Activated B cell treated with CpG ODN at 0.5 μM for 24 hours (primary cell): ENCODE measurements around the gene HOXC6. TPM values are rescaled to one million over a fixed set of nuclear protein-coding genes. Genes with fewer than 3 reads are reported as not detected.

ENCODE experiments used
- ATAC-seq: fragments of 200-7000 bp; cut with Tn5 transposase; one replicate; pipeline ENCODE4 v1.10.0; 2021; ENCODE audit warnings: low read depth, mild to moderate bottlenecking, moderate library complexity
- CTCF ChIA-PET: fragments of 350-600 bp; sonication (Branson Sonifier 250); formaldehyde crosslinking; loops from one replicate; lab custom pipeline; 2021; ENCODE audit warnings: antibody characterized with exemption; lab: Charles Lee
- POLR2A ChIA-PET: fragments of 350-600 bp; sonication (Branson Sonifier 250); formaldehyde crosslinking; loops from one replicate; lab custom pipeline; 2021; ENCODE audit warnings: antibody characterized with exemption; lab: Charles Lee
- DNase-seq: peaks from one replicate; pipeline ENCODE4 v3.0.0; 2022
- H3K27ac Mint-ChIP-seq: one replicate; pipeline ENCODE4 v1.8.0; 2020; ENCODE audit warnings: mixed read lengths
- H3K27me3 Mint-ChIP-seq: one replicate; pipeline ENCODE4 v1.8.0; 2021; ENCODE audit warnings: mixed read lengths
- H3K36me3 Mint-ChIP-seq: one replicate; pipeline ENCODE4 v1.8.0; 2021; ENCODE audit warnings: low read depth, mixed read lengths
- H3K4me1 Mint-ChIP-seq: one replicate; pipeline ENCODE4 v1.8.0; 2021; ENCODE audit warnings: mixed read lengths
- H3K4me3 Mint-ChIP-seq: one replicate; pipeline ENCODE4 v1.8.0; 2020; ENCODE audit warnings: mild to moderate bottlenecking, mixed read lengths
- H3K9me3 Mint-ChIP-seq: one replicate; pipeline ENCODE4 v1.8.0; 2020; ENCODE audit warnings: mixed read lengths
- intact Hi-C: fragments of 100-400 bp; cut with micrococcal nuclease; formaldehyde crosslinking; loops from one replicate; pipeline ENCODE4 v1.15.1; 2024
- total RNA-seq: library from RNA; stranded (reverse); gene quantifications from 2 replicates; pipeline ENCODE4 v1.2.3, GENCODE V29; 2022
- TF ChIP-seq, protein P1 (sequence below): fragments of 200-600 bp; IDR thresholded peaks from one replicate; pipeline ENCODE4 v1.8.0; 2022; ENCODE audit warnings: antibody characterized with exemption, mild to moderate bottlenecking

HOXC6 gene
- total RNA-seq, 1 donor from 2014 or later: not detected

DNA sequence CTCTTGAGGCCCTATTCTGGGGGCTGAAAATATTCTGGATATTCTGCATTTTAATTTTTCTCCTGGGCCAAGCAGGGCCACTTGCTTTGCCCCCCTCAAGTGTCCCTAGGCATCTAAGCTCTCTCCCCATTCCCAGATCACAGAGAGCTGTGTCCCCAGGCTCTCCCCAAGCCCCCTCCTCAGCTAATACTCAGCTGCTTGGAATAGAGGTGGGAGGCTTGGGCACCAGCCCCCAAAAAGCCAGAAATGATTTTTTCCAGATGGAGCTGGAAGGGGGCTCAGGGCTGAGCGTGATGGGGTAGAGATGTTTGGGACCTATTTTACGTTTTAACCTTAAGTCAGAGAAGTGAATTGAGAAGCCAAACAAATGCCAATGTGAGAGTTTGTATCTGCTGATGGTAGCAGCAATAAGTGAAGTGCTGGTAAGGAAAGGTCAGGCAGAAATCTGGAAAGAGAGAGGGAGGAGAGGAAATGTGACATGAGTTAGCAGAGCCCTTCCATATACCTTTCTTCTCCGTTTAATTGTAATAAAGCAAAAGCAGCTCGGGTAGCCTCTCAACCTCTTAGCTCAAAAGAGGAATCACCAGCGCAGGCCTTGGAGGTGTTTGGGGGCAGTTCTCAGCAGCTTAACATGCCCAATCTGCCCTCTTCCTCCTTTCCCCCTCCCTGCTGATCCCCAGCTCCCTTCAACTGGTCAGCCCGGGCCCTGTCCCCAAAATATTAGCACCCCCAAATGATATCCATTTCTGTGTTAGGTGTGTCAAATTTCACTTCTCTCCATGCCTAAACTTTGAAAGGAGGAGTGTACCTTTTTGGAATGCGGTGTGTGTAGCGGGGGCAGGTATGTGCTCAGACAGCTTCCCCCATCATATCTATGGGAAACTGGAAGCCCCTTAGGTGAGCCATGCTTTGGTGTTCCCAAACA is 5.0 kb upstream of the HOXC6 start:
- TF ChIP-seq, protein P1, sequence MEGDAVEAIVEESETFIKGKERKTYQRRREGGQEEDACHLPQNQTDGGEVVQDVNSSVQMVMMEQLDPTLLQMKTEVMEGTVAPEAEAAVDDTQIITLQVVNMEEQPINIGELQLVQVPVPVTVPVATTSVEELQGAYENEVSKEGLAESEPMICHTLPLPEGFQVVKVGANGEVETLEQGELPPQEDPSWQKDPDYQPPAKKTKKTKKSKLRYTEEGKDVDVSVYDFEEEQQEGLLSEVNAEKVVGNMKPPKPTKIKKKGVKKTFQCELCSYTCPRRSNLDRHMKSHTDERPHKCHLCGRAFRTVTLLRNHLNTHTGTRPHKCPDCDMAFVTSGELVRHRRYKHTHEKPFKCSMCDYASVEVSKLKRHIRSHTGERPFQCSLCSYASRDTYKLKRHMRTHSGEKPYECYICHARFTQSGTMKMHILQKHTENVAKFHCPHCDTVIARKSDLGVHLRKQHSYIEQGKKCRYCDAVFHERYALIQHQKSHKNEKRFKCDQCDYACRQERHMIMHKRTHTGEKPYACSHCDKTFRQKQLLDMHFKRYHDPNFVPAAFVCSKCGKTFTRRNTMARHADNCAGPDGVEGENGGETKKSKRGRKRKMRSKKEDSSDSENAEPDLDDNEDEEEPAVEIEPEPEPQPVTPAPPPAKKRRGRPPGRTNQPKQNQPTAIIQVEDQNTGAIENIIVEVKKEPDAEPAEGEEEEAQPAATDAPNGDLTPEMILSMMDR: no peak
- H3K9me3 Mint-ChIP-seq: no peaks in the 10 kb centered on the region
- ChIA-PET CTCF (interaction anchor here (0.6 kb wide), 1 partner anchor 178 kb away, joined by 3 read pairs; no protein-coding TSS in a partner anchor), POLR2A (interaction anchor here (0.6 to 1.2 kb wide), 2 partner anchors 14 to 32 kb away, joined by 3 to 9 read pairs; partner anchors contain the start of gene HOXC8)
- DNase-seq: no peak
- ATAC-seq: no peak
- no peak overlapping the region for H3K27ac Mint-ChIP-seq
- H3K36me3 Mint-ChIP-seq: no peaks in the 10 kb centered on the region
- H3K4me3 Mint-ChIP-seq: no peak overlapping the region
- intact Hi-C loops: no loop called here
- H3K4me1 Mint-ChIP-seq: peaks cover 18% of the 10 kb centered on the region
- H3K27me3 Mint-ChIP-seq: peaks cover 62% of the 10 kb centered on the region

DNA sequence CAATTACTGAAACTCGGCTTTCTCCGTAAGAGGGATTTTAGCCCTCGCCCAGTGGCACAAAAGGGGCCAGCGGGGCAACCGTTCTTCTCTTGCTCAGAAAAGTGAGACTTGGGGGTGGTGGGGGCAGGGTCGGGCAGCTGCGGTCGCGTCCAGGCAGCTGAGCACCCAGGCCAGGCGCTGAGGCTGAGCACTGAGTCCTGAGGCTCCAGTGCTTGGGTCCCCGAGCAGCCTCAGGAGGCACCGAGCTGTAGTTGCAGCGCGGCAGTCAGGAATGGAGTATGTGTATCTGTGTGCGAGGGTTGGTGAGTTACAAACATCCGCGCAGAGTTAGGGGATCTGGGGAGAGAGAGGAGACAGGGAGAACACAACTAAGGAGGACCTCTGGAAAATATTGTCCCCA is 4.1 kb upstream of the HOXC6 start:
- ChIA-PET CTCF (no interaction called here), POLR2A (interaction anchor here (0.6 to 1.2 kb wide), 2 partner anchors 15 to 33 kb away, joined by 3 to 9 read pairs; partner anchors contain the start of gene HOXC8)
- no peak for ATAC-seq
- Mint-ChIP-seq H3K4me3 (no peak overlapping the region), H3K27ac (no peak overlapping the region), H3K9me3 (no peaks in the 10 kb centered on the region), H3K4me1 (peaks cover 17% of the 10 kb centered on the region), H3K27me3 (peaks cover 67% of the 10 kb centered on the region), H3K36me3 (no peaks in the 10 kb centered on the region)
- intact Hi-C loops: no loop called here
- TF ChIP-seq, protein P1: no peak
- no peak for DNase-seq

DNA sequence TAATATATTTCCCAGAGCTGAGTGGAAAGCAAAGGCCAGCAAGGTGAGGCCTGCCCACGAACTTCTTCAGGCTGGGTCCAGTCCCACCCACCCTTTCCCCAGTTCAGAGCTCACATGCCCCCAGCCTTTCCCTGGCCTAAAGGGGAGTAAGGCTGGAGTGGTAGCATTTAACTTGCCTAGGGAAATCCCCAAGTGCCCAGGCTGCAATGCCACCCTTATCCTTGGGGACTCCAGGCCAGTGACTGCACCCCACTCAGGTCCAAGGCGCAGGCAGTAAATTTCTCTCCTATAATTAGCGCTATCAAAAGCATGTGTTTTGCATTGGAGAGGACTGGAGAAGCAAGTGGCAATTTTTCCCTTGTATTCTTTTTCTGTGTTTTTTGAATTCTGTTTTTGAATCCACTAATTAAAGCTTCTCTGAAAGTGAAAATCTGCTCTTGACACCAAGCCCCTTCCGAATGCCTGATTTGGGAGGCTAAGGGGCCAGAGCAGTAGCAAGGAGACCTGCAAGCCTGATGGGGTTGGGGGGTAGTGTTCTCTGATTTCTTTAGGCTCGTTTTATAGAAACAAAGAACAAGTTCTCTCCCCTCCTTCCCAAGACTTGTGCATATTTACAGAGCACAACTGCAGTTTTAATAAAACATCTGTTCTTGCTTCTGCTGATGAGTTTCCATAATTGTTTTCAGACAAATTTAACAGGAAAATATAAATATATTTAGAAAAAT is 3.5 kb upstream of the HOXC6 start:
- intact Hi-C loops: no loop called here

DNA sequence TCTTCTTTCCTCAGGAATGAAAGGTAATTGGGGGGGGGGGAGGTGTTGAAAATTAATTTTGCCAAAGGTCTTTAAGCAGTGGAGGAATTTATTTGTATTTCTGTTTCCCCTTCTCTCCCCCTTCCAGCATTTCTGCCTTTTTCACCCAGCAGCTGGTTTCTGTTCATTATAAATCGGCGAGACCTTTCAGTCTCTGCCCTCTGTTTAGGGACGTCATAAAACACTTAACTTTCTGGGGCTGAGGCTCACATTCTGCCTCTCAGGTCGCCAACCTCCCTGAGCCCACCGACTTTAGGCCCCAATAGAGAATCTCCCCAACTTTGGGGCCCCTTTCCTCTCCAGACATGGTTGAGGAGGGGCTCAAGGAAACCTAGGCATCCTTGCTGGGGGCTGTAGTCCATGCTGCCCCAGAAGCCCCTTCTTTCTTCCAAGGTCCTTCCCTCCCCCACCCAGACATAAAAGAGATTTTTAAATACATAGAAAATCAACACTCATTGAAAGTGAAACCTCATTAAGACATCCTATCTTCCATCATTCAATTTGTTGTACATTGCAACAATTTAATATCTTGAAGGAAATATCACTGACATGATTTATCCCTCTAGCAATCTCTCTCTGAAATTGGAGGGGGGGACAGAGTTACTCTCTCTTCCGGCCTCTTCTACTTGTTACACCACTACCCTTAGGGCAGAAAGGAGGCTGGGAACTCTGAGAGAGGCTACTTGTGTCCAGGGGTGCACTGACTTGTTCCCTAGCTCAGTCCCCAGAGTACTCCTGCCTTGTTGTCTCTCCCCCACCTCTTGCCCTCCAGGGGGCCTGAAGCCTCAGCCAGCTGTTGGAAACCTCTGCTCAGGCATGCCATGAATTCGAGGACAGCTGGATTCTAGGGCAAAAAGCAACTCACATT is 2.5 kb upstream of the HOXC6 start:
- TF ChIP-seq, protein P1: no peak
- DNase-seq: no peak
- no peaks in the 10 kb centered on the region for H3K36me3 Mint-ChIP-seq
- intact Hi-C loops: no loop called here
- CTCF ChIA-PET: interaction anchor here (1.1 kb wide), 1 partner anchor 166 kb away, joined by 4 read pairs; no protein-coding TSS in a partner anchor
- no peak overlapping the region for H3K4me3 Mint-ChIP-seq
- H3K4me1 Mint-ChIP-seq: peaks cover 17% of the 10 kb centered on the region
- H3K27ac Mint-ChIP-seq: no peak overlapping the region
- no peaks in the 10 kb centered on the region for H3K9me3 Mint-ChIP-seq
- ATAC-seq: no peak
- POLR2A ChIA-PET: interaction anchor here (0.5 kb wide), 1 partner anchor 83 kb away, joined by 3 read pairs; no protein-coding TSS in a partner anchor
- peaks cover 66% of the 10 kb centered on the region for H3K27me3 Mint-ChIP-seq

More for the DNA sequence above, 3.5 kb upstream of the HOXC6 start:
- ChIA-PET CTCF (no interaction called here), POLR2A (no interaction called here)
- H3K4me3 Mint-ChIP-seq: no peak overlapping the region
- DNase-seq: no peak
- no peaks in the 10 kb centered on the region for H3K9me3 Mint-ChIP-seq
- TF ChIP-seq, protein P1: no peak
- H3K27me3 Mint-ChIP-seq: peaks cover 68% of the 10 kb centered on the region
- ATAC-seq: no peak
- peaks cover 18% of the 10 kb centered on the region for H3K4me1 Mint-ChIP-seq
- no peaks in the 10 kb centered on the region for H3K36me3 Mint-ChIP-seq
- H3K27ac Mint-ChIP-seq: no peak overlapping the region
